ENCODE results near the gene NOTCH4.
"Not testable (repeated sequence)": the region's sequence is repeated elsewhere in the genome, so short reads cannot be mapped to it uniquely, and the experiment has no call there.

The NOTCH4 gene

GRCh38 chr6:32193096-32193495, 30.8 kb downstream of the NOTCH4 start:
- not testable (repeated sequence) for DNase-seq (ENCODE audit: low spot score)

GRCh38 chr6:32192608-32193039, 31.2 kb downstream of the NOTCH4 start, which contains the start of gene GPSM3:
GPSM3 (minus strand) TSS chr6:32192643; CDS start chr6:32192513, 130 bp downstream.
- no peak for DNase-seq (ENCODE audit: low spot score)

- no peak for DNase-seq (ENCODE audit: low spot score)
Observed at GRCh38 chr6:32191696-32192607, 31.9 kb downstream of the NOTCH4 start.

- DNase-seq (ENCODE audit: low spot score), result no peak
Observed at GRCh38 chr6:32190911-32191677, 32.8 kb downstream of the NOTCH4 start.

GRCh38 chr6:32190054-32190851, 33.6 kb downstream of the NOTCH4 start, which contains the start of gene PBX2:
PBX2 (minus strand) TSS chr6:32190202; CDS start chr6:32189915, 287 bp downstream.
- peak; percentile 95 for DNase-seq (ENCODE audit: low spot score)

GRCh38 chr6:32189742-32190053, 34.2 kb downstream of the NOTCH4 start:
- DNase-seq (ENCODE audit: low spot score), result no peak

- DNase-seq (ENCODE audit: low spot score), result peak; percentile 22
Observed at GRCh38 chr6:32189069-32189741, 34.7 kb downstream of the NOTCH4 start.

GRCh38 chr6:32188381-32189068, 35.3 kb downstream of the NOTCH4 start:
- DNase-seq (ENCODE audit: low spot score), result no peak

- not testable (repeated sequence) for DNase-seq (ENCODE audit: low spot score)
Observed at GRCh38 chr6:32187725-32188380, 36.0 kb downstream of the NOTCH4 start.

GRCh38 chr6:32187009-32187709, 36.7 kb downstream of the NOTCH4 start:
- DNase-seq (ENCODE audit: low spot score), result no peak

- DNase-seq (ENCODE audit: low spot score), result not testable (repeated sequence)
Observed at GRCh38 chr6:32186151-32186840, 37.6 kb downstream of the NOTCH4 start.

- not testable (repeated sequence) for DNase-seq (ENCODE audit: low spot score)
Observed at GRCh38 chr6:32185681-32186131, 38.2 kb downstream of the NOTCH4 start.

- no peak for DNase-seq (ENCODE audit: low spot score)
Observed at GRCh38 chr6:32184084-32184640, 39.7 kb downstream of the NOTCH4 start, which contains the start of gene AGER. AGER (minus strand) TSS chr6:32184253; CDS start chr6:32184222, 31 bp downstream.

GRCh38 chr6:32183483-32184083, 40.3 kb downstream of the NOTCH4 start:
- DNase-seq (ENCODE audit: low spot score), result no peak

- DNase-seq (ENCODE audit: low spot score), result no peak
Observed at GRCh38 chr6:32183030-32183429, 40.8 kb downstream of the NOTCH4 start.

- no peak for DNase-seq (ENCODE audit: low spot score)
Observed at GRCh38 chr6:32182555-32182981, 41.3 kb downstream of the NOTCH4 start.

- no peak for DNase-seq (ENCODE audit: low spot score)
Observed at GRCh38 chr6:32181915-32182529, 41.8 kb downstream of the NOTCH4 start.

Data from globus pallidus (tissue), 1 donor.